Breast epithelium (tissue), 4 donors: ENCODE data around the gene SUPT4H1. TPM values are rescaled to one million over a fixed set of nuclear protein-coding genes. Genes with fewer than 3 reads are reported as not detected.

ENCODE experiments used
- DNase-seq, 2 donors: peaks; one replicate each; pipeline ENCODE4 v3.0.0-alpha.2; 2019; ENCODE audit warnings: low spot score in 2 of 2
- H3K27ac ChIP-seq, 2 donors: fragments of 200-600 bp; sonication (generic) in 1 of 2; one replicate each; pipeline ENCODE4 v1.5.1; 2016 to 2019; ENCODE audit warnings: mild to moderate bottlenecking in 1 of 2
- H3K27me3 ChIP-seq, 2 donors: fragments of 200-600 bp; sonication (generic) in 1 of 2; one replicate each; pipeline versions ENCODE4 v1.5.1 to v1.6.0; 2017 to 2019; ENCODE audit warnings: control low read depth in 1 of 2, mild to moderate bottlenecking in 1 of 2
- H3K36me3 ChIP-seq: fragments of 200-600 bp; one replicate; pipeline ENCODE4 v1.5.1; 2019
- H3K4me1 ChIP-seq, 2 donors: fragments of 200-600 bp; sonication (generic); one replicate each; pipeline ENCODE4 v1.5.1; 2016 to 2019; ENCODE audit warnings: control low read depth in 1 of 2
- H3K4me3 ChIP-seq, 3 donors: fragments of 200-600 bp; sonication (generic); 1 replicate in 2 of 3; 2 replicates in 1 of 3; pipeline ENCODE4 v1.5.1; 2016 to 2019; ENCODE audit warnings: mild to moderate bottlenecking in 3 of 3, moderate library complexity in 2 of 3
- H3K9me3 ChIP-seq, 2 donors: fragments of 200-600 bp; sonication (generic) in 1 of 2; one replicate each; pipeline ENCODE4 v1.5.1; 2016 to 2019; ENCODE audit warnings: control low read depth in 1 of 2
- CTCF ChIP-seq, 3 donors: fragments of 450-650 bp; IDR thresholded peaks; one replicate each; pipeline ENCODE4 v1.5.1; 2016 to 2017; ENCODE audit warnings: antibody characterized with exemption in 3 of 3, mild to moderate bottlenecking in 3 of 3, moderate library complexity in 3 of 3
- POLR2A ChIP-seq: fragments of 450-650 bp; IDR thresholded peaks from one replicate; pipeline ENCODE4 v1.6.1; 2016; ENCODE audit warnings: antibody characterized with exemption, mild to moderate bottlenecking, moderate library complexity
- POLR2AphosphoS5 ChIP-seq, 3 donors: sonication (generic); formaldehyde crosslinking; IDR thresholded peaks; one replicate each; pipeline ENCODE4 v1.6.1; 2017; ENCODE audit warnings: antibody characterized with exemption in 3 of 3
- intact Hi-C: fragments of 100-400 bp; cut with DNase I; formaldehyde crosslinking; loops from one replicate; pipeline ENCODE4 v1.15.1; 2023; ENCODE audit warnings: low total_unique reads
- total RNA-seq, 3 donors: library from RNA; depleted of rRNA; stranded (reverse); fragments of >200 nt; gene quantifications; one replicate each; pipeline ENCODE4 v1.1.0, GENCODE V29; 2016

SUPT4H1 gene
- total RNA-seq, 3 donors from 2014 or later = 46.4 to 61.6 (median 48.2) TPM

DNA sequence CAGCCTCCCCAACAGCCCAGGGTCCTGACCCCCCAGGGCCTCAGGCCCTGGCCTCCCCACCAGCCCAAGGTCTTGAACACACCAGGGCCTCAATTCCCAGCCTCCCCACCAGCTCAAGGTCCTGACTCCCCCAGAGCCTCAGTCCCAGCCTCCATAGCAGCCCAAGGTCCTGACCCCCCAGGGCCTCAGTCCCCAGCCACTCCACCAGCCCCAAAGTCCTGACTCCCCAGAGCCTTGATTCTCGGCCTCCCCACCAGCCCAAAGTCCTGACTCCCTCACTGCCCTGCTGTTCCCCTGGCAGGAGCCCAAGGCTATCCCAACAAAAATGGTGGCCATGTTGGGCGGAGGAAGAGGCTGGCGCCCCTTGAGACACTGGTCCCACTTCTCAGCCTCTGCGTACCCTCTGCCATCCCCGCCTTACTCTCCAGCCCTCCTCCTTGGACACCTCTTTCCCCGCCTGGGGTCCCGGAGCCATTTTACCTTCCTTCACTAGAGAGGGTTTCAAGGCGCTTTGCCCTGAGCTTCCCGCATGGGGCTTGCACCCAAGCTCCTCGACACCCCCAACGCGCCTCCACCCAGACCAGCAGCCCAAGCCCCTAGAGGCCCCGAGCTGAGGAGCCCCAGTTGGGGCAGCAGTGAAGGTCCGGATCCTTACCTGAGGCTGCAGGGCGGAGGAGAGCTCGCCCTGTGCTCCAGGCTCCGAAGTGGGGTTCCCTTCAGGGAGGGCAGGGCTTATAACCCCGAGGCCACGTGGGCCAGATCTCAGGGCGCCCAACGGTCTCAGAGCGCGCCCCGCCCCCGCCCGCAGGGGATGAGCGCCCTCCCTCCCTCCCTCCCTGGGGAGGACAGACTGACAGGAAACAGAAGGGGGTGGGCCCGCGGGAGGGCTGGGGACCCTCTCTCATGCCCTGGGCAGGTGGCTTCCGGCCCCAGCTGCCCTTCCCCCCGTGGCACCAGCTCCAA, 19.9 kb downstream of the SUPT4H1 start:
- intact Hi-C loops = no loop called here
- Histone ChIP-seq H3K4me1 (peaks cover 12 to 15% of the 10 kb centered on the region in 2 donors), H3K27me3 (no peaks in the 10 kb centered on the region), H3K36me3 (no peaks in the 10 kb centered on the region), H3K27ac (peak overlapping the region in 1 of 2 donors; percentile 30), H3K4me3 (peak overlapping the region; percentile 41 to 50 (median 49)), H3K9me3 (no peaks in the 10 kb centered on the region)
- peak in 2 of 3 donors; percentile 39 to 60 for TF ChIP-seq POLR2AphosphoS5 (IDR thresholded peaks at IDR 0.05)
- TF ChIP-seq POLR2A = no peak
- TF ChIP-seq CTCF (IDR thresholded peaks at IDR 0.05) = no peak
- no peak for DNase-seq

- peak overlapping the region in 1 of 2 donors; percentile 63 for H3K27ac ChIP-seq
- intact Hi-C loops = no loop called here
Observed at GRCh38 chr17:58330997-58331814, 20.8 kb downstream of the SUPT4H1 start.

GRCh38 chr17:58330538-58330996, 21.4 kb downstream of the SUPT4H1 start:
- TF ChIP-seq POLR2A = no peak
- TF ChIP-seq CTCF (IDR thresholded peaks at IDR 0.05) = no peak
- TF ChIP-seq POLR2AphosphoS5 (IDR thresholded peaks at IDR 0.05) = no peak
- Histone ChIP-seq H3K9me3 (no peaks in the 10 kb centered on the region), H3K4me1 (peaks cover 4 to 5% of the 10 kb centered on the region in 2 donors), H3K4me3 (peak overlapping the region; percentile 41 to 50 (median 49)), H3K27me3 (no peaks in the 10 kb centered on the region), H3K27ac (peak overlapping the region in 1 of 2 donors; percentile 63), H3K36me3 (no peaks in the 10 kb centered on the region)
- DNase-seq = no peak
- intact Hi-C loops = no loop called here

More at GRCh38 chr17:58330997-58331814, 20.8 kb downstream of the SUPT4H1 start:
- no peak for DNase-seq
- no peaks in the 10 kb centered on the region for H3K36me3 ChIP-seq
- H3K4me1 ChIP-seq = peaks cover 10 to 11% of the 10 kb centered on the region in 2 donors
- H3K9me3 ChIP-seq = no peaks in the 10 kb centered on the region
- H3K27me3 ChIP-seq = no peaks in the 10 kb centered on the region
- H3K4me3 ChIP-seq = peak overlapping the region; percentile 41 to 50 (median 49)
- no peak for TF ChIP-seq POLR2A
- TF ChIP-seq CTCF (IDR thresholded peaks at IDR 0.05) = no peak
- no peak for TF ChIP-seq POLR2AphosphoS5 (IDR thresholded peaks at IDR 0.05)

- no peaks in the 10 kb centered on the region for H3K9me3 ChIP-seq
- no peaks in the 10 kb centered on the region for H3K4me1 ChIP-seq
- intact Hi-C loops = no loop called here
- no peaks in the 10 kb centered on the region for H3K36me3 ChIP-seq
- H3K4me3 ChIP-seq = peak overlapping the region in 1 of 3 donors; percentile 49
- TF ChIP-seq POLR2A (no peak), CTCF (IDR thresholded peaks at IDR 0.05) (no peak), POLR2AphosphoS5 (IDR thresholded peaks at IDR 0.05) (no peak)
- H3K27ac ChIP-seq = no peak overlapping the region
- no peak for DNase-seq
- no peaks in the 10 kb centered on the region for H3K27me3 ChIP-seq
Observed at GRCh38 chr17:58329810-58330537, 22.0 kb downstream of the SUPT4H1 start.
